Upper lobe of left lung (tissue), 6 donors: ENCODE results near the gene VDAC1. TPM values are rescaled to one million over a fixed set of nuclear protein-coding genes. Genes with fewer than 3 reads are reported as not detected.
"Not testable (repeated sequence)": the region's sequence is repeated elsewhere in the genome, so short reads cannot be mapped to it uniquely, and the experiment has no call there.

ENCODE experiments used
- ATAC-seq, 2 donors: fragments of 200-7000 bp; cut with Tn5 transposase; one replicate each; pipeline ENCODE4 v1.9.1; 2022; ENCODE audit warnings: mild to moderate bottlenecking in 2 of 2, moderate library complexity in 2 of 2; ENCODE audit not compliant: low FRiP score in 2 of 2
- DNase-seq, 2 donors: peaks; one replicate each; pipeline ENCODE4 v3.0.0-alpha.2; 2019 to 2020
- H3K27ac ChIP-seq, 4 donors: fragments of 200-600 bp; sonication (generic); one replicate each; pipeline ENCODE4 v1.5.1; 2016 to 2019
- H3K27me3 ChIP-seq, 4 donors: fragments of 200-600 bp; sonication (generic); one replicate each; pipeline ENCODE4 v1.5.1; 2017 to 2019
- H3K36me3 ChIP-seq, 4 donors: fragments of 200-600 bp; sonication (generic); one replicate each; pipeline ENCODE4 v1.5.1; 2016 to 2019
- H3K4me1 ChIP-seq, 4 donors: fragments of 200-600 bp; sonication (generic); one replicate each; pipeline ENCODE4 v1.5.1; 2018 to 2019
- H3K4me3 ChIP-seq, 4 donors: fragments of 200-600 bp; sonication (generic); one replicate each; pipeline ENCODE4 v1.5.1; 2017 to 2019; ENCODE audit warnings: mild to moderate bottlenecking in 2 of 4, moderate library complexity in 1 of 4
- H3K9me3 ChIP-seq, 4 donors: fragments of 200-600 bp; sonication (generic); one replicate each; pipeline ENCODE4 v1.5.1; 2018 to 2019
- CTCF ChIP-seq, 6 experiments: fragments of 450-650 bp in 4 of 6; fragments of 200-600 bp in 2 of 6; sonication (generic) in 2 of 6; IDR thresholded peaks; one replicate each; pipeline ENCODE4 v1.5.1; 2016 to 2019; ENCODE audit warnings: antibody characterized with exemption in 6 of 6
- EP300 ChIP-seq, 4 donors: sonication (generic); formaldehyde crosslinking; IDR thresholded peaks; one replicate each; pipeline ENCODE4 v1.5.1; 2017; ENCODE audit warnings: antibody characterized with exemption in 4 of 4, control low read depth in 2 of 4
- POLR2A ChIP-seq, 4 donors: fragments of 450-650 bp; IDR thresholded peaks; one replicate each; pipeline ENCODE4 v1.5.1; 2016 to 2017; ENCODE audit warnings: antibody characterized with exemption in 4 of 4, mild to moderate bottlenecking in 2 of 4
- POLR2AphosphoS5 ChIP-seq, 2 donors: sonication (generic); formaldehyde crosslinking; IDR thresholded peaks; one replicate each; pipeline ENCODE4 v1.5.1; 2017; ENCODE audit warnings: antibody characterized with exemption in 2 of 2
- WGBS, 2 donors: methylation state at CpG; one replicate each; pipeline ENCODE4 v1.1.5; 2017 to 2018; 5-methylcytosine and 5-hydroxymethylcytosine counted together
- total RNA-seq, 6 donors: library from RNA; depleted of rRNA in 4 of 6; stranded (reverse); fragments of >200 nt in 4 of 6; gene quantifications; one replicate each; pipeline versions ENCODE4 v1.1.0 to v1.2.1, GENCODE V29; 2016 to 2021
- donor health status: DM: no; HTN: no; CAD: no; lungs with moderate emphysema.
- donor health status: DM: no; HTN: yes; CAD: no; lungs with severe emphysema.

The VDAC1 gene
- total RNA-seq, 6 donors from 2014 or later = 66.0 to 121 (median 98.5) TPM

GRCh38 chr5:133936651-133937015, 68.1 kb downstream of the VDAC1 start:
- DNase-seq = no peak
- TF ChIP-seq EP300 (IDR thresholded peaks at IDR 0.05) (no peak), POLR2AphosphoS5 (IDR thresholded peaks at IDR 0.05) (no peak), CTCF (IDR thresholded peaks at IDR 0.05) (no peak), POLR2A (IDR thresholded peaks at IDR 0.05) (no peak)
- WGBS, 2 donors = 71 to 76% methylated on average over 3 of the region's 3 CpGs
- H3K27me3 ChIP-seq = no peaks in the 10 kb centered on the region
- peaks cover 0 to 4% (median 2%) of the 10 kb centered on the region in 4 donors for H3K4me1 ChIP-seq
- H3K27ac ChIP-seq = no peak overlapping the region
- no peaks in the 10 kb centered on the region for H3K36me3 ChIP-seq
- no peaks in the 10 kb centered on the region for H3K9me3 ChIP-seq
- no peak overlapping the region for H3K4me3 ChIP-seq
- no peak for ATAC-seq

- not testable (repeated sequence) for H3K4me3 ChIP-seq, H3K36me3 ChIP-seq, H3K4me1 ChIP-seq, H3K27ac ChIP-seq, H3K9me3 ChIP-seq, H3K27me3 ChIP-seq, ATAC-seq, DNase-seq
- 92 to 93% methylated on average over 10 of the region's 10 CpGs for WGBS, 2 donors
Measured at GRCh38 chr5:133935991-133936650, 68.7 kb downstream of the VDAC1 start.

GRCh38 chr5:133935667-133935940, 69.2 kb downstream of the VDAC1 start:
- 90 to 97% methylated on average over 5 of the region's 5 CpGs for WGBS, 2 donors
- no peak for TF ChIP-seq POLR2A (IDR thresholded peaks at IDR 0.05)
- TF ChIP-seq EP300 (IDR thresholded peaks at IDR 0.05) = no peak
- no peak for TF ChIP-seq CTCF (IDR thresholded peaks at IDR 0.05)
- no peak for TF ChIP-seq POLR2AphosphoS5 (IDR thresholded peaks at IDR 0.05)

GRCh38 chr5:133934822-133935666, 69.7 kb downstream of the VDAC1 start:
- whole genome bisulfite sequencing, 2 donors = 82 to 100% methylated on average over 2 to 5 of the region's 5 CpGs
- Histone ChIP-seq H3K36me3 (no peaks in the 10 kb centered on the region), H3K9me3 (no peaks in the 10 kb centered on the region), H3K4me3 (no peak overlapping the region), H3K4me1 (peaks cover 0 to 4% (median 2%) of the 10 kb centered on the region in 4 donors), H3K27me3 (no peaks in the 10 kb centered on the region), H3K27ac (no peak overlapping the region)
- no peak for DNase-seq
- peak in 1 of 2 donors; percentile 56 for ATAC-seq
- no peak for TF ChIP-seq EP300 (IDR thresholded peaks at IDR 0.05)
- no peak for TF ChIP-seq POLR2A (IDR thresholded peaks at IDR 0.05)
- TF ChIP-seq CTCF (IDR thresholded peaks at IDR 0.05) = no peak
- no peak for TF ChIP-seq POLR2AphosphoS5 (IDR thresholded peaks at IDR 0.05)

More at GRCh38 chr5:133935667-133935940, 69.2 kb downstream of the VDAC1 start:
- no peak overlapping the region for H3K4me3 ChIP-seq
- H3K9me3 ChIP-seq = no peaks in the 10 kb centered on the region
- no peak overlapping the region for H3K27ac ChIP-seq
- no peaks in the 10 kb centered on the region for H3K27me3 ChIP-seq
- no peaks in the 10 kb centered on the region for H3K36me3 ChIP-seq
- no peak for ATAC-seq
- H3K4me1 ChIP-seq = peaks cover 0 to 4% (median 2%) of the 10 kb centered on the region in 4 donors
- no peak for DNase-seq

GRCh38 chr5:133934311-133934710, 70.5 kb downstream of the VDAC1 start:
- H3K4me1 ChIP-seq = peaks cover 0 to 4% (median 2%) of the 10 kb centered on the region in 4 donors
- TF ChIP-seq POLR2A (IDR thresholded peaks at IDR 0.05) (no peak), POLR2AphosphoS5 (IDR thresholded peaks at IDR 0.05) (peak in 1 of 2 donors; percentile 26), CTCF (IDR thresholded peaks at IDR 0.05) (no peak), EP300 (IDR thresholded peaks at IDR 0.05) (no peak)
- H3K4me3 ChIP-seq = no peak overlapping the region
- H3K36me3 ChIP-seq = no peaks in the 10 kb centered on the region
- no peak for DNase-seq
- no peak for ATAC-seq
- H3K9me3 ChIP-seq = no peaks in the 10 kb centered on the region
- no peaks in the 10 kb centered on the region for H3K27me3 ChIP-seq
- no peak overlapping the region for H3K27ac ChIP-seq
- 59 to 75% methylated on average over 2 to 5 of the region's 5 CpGs for WGBS, 2 donors
